B cell (primary cell): ENCODE measurements around the gene CARHSP1.

Source experiments
- EZH2 ChIP-seq: IDR thresholded peaks from 2 replicates; pipeline ENCODE4 v1.6.1; 2012; ENCODE audit warnings: borderline replicate concordance, low read depth, mild to moderate bottlenecking, moderate library complexity, low read length; ENCODE audit not compliant: insufficient read depth, poor library complexity, severe bottlenecking
- TF ChIP-seq, protein P1 (sequence below): fragments of 200-600 bp; IDR thresholded peaks from one replicate; pipeline ENCODE4 v1.8.0; 2022; ENCODE audit warnings: antibody characterized with exemption, mild to moderate bottlenecking

DNA sequence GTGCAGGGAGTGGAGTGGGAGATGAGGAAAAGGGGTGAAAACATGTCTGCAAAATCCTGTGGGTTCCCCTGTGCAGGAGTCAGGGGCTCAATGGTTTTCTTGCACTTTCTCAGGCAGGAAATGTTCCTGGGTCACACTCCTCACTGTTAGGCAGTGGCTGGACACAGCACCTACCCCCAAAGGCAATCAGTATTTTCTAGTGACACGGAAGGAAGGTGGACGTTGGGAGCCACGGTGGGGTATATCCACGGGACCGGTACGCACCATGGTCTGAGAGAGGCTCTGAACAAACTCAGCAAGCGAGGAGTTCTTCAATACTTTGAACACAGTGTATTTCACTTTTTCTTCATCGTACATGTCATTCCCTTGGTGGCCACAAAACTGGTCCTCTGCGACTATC is 34.2 kb upstream of the CARHSP1 start:
- TF ChIP-seq EZH2: no peak
- TF ChIP-seq, protein P1, sequence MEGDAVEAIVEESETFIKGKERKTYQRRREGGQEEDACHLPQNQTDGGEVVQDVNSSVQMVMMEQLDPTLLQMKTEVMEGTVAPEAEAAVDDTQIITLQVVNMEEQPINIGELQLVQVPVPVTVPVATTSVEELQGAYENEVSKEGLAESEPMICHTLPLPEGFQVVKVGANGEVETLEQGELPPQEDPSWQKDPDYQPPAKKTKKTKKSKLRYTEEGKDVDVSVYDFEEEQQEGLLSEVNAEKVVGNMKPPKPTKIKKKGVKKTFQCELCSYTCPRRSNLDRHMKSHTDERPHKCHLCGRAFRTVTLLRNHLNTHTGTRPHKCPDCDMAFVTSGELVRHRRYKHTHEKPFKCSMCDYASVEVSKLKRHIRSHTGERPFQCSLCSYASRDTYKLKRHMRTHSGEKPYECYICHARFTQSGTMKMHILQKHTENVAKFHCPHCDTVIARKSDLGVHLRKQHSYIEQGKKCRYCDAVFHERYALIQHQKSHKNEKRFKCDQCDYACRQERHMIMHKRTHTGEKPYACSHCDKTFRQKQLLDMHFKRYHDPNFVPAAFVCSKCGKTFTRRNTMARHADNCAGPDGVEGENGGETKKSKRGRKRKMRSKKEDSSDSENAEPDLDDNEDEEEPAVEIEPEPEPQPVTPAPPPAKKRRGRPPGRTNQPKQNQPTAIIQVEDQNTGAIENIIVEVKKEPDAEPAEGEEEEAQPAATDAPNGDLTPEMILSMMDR: no peak
